GM18505 (cell line): ENCODE data around the gene RAC3.
"Not testable (repeated sequence)": the region's sequence is repeated elsewhere in the genome, so short reads cannot be mapped to it uniquely, and the experiment has no call there.

Experiments used
- ATAC-seq: cut with Tn5 transposase; IDR thresholded peaks from one replicate; pipeline ENCODE4 v1.9.1; 2021; ENCODE audit not compliant: unreplicated experiment
- POLR2A ChIP-seq: IDR thresholded peaks from 4 replicates; pipeline ENCODE4 v1.6.1; 2011; ENCODE audit warnings: borderline replicate concordance; ENCODE audit not compliant: insufficient read depth, insufficient read length; ENCODE audit errors: extremely low read depth

The RAC3 gene

GRCh38 chr17:82029391-82029790, 2.1 kb upstream of the RAC3 start:
- ATAC-seq = no peak
- TF ChIP-seq POLR2A = no peak

- ATAC-seq = peak; percentile 1
- no peak for TF ChIP-seq POLR2A
These were observed 1.4 kb upstream of the RAC3 start for GRCh38 chr17:82029990-82030469.

GRCh38 chr17:82030470-82031302, 792 bp upstream of the RAC3 start:
- peak; percentile 43 for ATAC-seq

GRCh38 chr17:82031885-82032627, 578 bp downstream of the RAC3 start:
- TF ChIP-seq POLR2A = no peak
- no peak for ATAC-seq

More at GRCh38 chr17:82030470-82031302, 792 bp upstream of the RAC3 start:
- TF ChIP-seq POLR2A = no peak

DNA sequence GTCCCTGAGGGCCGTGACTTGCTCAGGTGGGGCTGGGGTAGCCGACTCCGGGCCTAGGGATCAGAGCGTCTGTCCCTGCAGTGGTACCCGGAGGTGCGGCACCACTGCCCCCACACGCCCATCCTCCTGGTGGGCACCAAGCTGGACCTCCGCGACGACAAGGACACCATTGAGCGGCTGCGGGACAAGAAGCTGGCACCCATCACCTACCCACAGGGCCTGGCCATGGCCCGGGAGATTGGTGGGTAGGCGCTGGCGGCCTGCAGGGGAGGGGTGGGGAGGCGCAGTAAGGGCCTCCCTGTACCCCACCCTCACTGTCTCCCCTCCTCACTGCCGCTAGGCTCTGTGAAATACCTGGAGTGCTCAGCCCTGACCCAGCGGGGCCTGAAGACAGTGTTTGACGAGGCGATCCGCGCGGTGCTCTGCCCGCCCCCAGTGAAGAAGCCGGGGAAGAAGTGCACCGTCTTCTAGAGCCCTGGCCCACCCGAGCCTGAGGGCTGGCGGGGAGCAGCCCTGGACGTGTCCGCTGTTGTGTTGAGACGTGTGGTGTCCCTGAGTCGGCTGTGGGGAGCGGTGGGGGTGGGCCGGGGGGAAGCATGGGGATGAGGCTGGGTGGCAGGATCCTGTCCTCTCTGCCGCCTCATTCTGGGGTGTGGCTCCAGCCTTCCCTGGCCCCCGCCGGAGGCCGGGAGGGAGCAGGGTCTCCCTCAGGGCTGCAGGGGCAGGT, 2.0 kb downstream of the RAC3 start:
- ATAC-seq = no peak
- TF ChIP-seq POLR2A = no peak

DNA sequence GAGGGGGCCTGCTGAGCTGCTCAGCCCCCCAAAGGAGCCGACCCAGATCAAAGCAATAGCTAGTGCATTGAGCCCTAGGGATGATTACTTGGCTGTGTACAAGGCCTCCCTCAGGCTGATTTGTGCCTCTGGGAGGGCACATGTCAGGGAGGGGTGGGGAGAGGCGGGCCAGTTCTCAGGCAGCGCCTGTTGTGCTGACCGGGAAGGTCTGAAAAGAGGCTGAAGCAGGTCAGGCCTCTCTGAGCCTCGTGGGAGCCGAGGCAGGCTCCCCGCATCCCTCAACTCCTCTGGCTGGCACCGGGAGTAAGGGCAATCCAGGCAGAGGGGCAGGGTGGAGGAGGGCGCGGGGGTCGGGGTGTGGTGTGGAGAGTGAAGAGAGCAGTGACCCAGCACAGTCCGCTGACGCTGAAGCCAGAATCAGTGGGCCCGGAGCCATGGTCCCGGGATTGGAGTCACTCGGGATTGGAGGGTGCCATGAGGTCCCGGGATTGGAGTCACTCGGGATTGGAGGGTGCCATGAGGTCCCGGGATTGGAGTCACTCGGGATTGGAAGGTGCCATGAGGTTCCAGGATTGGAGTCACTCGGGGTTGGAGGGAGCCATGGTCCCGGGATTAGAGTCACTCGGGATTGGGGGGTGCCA, 3.0 kb downstream of the RAC3 start:
- no peak for ATAC-seq
- TF ChIP-seq POLR2A = no peak

DNA sequence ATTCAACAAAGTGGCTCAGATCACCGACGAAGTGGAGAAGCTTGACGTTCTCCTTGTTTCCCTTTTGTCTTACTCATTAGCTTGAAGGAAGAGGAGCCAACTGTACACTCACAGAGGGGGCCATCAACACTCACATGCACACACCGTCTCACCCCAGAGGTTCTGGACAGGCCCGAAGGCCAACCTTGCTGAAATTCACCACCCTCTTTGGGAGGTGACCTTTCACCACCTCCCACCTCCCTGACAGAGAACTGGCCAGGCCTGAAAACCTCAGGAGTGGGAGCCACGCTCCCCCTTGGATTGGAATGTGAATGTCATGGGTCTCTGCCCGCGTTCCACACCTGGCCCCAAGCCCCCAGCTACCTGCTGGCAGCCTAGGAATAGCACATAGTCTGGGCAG, 4.0 kb downstream of the RAC3 start:
- no peak for TF ChIP-seq POLR2A
- ATAC-seq = no peak

DNA sequence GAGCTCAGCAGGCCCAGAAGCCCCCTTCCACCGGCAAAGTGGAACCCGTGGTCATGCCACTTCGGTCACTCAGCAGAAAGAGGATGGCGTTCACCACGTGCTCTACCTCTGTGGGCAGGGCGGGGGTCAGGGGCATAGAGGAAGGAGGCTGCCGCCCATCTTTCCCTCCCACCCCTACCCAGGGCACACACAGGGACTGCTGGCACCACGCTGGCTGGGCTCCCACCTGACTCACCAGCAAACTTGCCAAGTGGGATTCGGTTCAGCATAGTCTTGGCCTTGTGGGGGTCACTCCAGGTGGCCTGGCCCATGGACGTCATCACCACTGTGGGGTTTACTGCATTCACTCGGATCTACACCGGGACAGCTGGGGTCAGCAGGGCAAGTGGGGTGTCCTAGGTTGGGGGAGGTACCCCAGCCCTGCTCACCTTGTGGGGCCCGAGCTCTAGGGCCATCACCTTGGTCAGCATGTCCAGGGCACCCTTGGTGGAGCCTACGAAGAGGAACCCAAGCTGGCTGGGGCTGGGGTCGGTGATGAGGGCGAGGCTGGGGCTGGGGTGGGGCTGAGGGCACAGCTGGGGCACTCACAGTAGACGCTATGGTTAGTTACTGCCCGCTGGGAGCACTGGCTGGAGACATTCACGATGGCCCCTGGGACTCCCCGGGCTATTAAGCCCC, 4.6 kb downstream of the RAC3 start:
- no peak for TF ChIP-seq POLR2A
- ATAC-seq = no peak

- no peak for TF ChIP-seq POLR2A
- ATAC-seq = no peak
These were observed 5.2 kb downstream of the RAC3 start for GRCh38 chr17:82036634-82037091.

- peak; percentile 94 for TF ChIP-seq POLR2A
- peak; percentile 76 for ATAC-seq
These were observed 5.8 kb downstream of the RAC3 start, which contains the start of gene DCXR for GRCh38 chr17:82037092-82037888. Gene DCXR, minus strand, starts transcription at chr17:82037697. Its CDS starts 15 bp downstream, at chr17:82037682.

GRCh38 chr17:82037889-82038195, 6.4 kb downstream of the RAC3 start:
- TF ChIP-seq POLR2A = no peak
- ATAC-seq = no peak

GRCh38 chr17:82038796-82039409, 7.4 kb downstream of the RAC3 start:
- not testable (repeated sequence) for ATAC-seq
